Fibroblast of skin of right biceps (primary cell): Measurements from ENCODE around the gene RAB11FIP4.
"Not testable (repeated sequence)": the region's sequence is repeated elsewhere in the genome, so short reads cannot be mapped to it uniquely, and the experiment has no call there.

ENCODE experiments used
- DNase-seq: peaks from one replicate; pipeline ENCODE4 v3.0.0-alpha.2; 2013

RAB11FIP4 gene

DNA sequence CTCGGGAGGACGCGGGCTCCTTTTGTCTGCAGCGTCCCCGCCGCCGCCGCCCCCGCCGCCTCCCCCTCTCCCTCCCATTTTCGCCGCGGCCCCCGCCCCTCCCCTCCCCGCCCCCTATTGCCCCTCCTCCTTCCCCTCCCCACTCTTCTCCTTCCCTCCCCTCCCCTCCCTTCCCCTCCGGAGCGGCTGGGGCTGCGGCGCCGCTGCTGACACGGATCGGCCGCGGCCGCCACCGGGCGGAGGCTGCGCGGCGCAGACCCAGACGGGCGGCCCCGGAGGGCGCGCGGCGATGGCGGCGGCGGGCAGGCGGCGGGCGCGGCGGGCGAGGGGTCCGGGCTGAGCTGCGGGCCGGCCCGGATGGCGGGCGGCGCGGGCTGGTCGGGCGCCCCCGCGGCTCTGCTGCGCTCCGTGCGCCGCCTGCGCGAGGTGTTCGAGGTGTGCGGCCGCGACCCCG is at the start of gene RAB11FIP4:
Gene RAB11FIP4, plus strand, starts transcription at position 180 of the 454 bp plus-strand sequence. Its CDS starts 178 bp downstream, at position 358.
- peak; percentile 44 for DNase-seq

DNA sequence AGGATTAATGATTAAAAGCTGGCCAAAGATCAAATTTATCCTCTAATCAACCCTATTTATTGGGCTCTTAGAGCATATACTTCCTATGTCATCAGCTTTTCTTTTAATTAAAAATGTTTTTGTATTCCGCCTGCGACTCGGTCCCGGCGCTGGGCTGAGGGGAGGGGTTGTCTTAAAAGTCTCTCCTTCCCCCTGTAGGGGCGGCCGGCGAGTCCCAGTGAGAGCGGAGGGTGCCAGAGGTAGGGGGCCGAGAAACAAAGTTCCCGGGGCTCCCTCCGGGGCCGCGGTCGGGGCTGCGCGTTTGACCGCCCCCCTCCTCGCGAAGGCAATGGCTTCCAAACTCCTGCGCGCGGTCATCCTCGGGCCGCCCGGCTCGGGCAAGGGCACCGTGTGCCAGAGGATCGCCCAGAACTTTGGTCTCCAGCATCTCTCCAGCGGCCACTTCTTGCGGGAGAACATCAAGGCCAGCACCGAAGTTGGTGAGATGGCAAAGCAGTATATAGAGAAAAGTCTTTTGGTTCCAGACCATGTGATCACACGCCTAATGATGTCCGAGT is 46.2 kb upstream of the RAB11FIP4 start:
- not testable (repeated sequence) for DNase-seq

DNA sequence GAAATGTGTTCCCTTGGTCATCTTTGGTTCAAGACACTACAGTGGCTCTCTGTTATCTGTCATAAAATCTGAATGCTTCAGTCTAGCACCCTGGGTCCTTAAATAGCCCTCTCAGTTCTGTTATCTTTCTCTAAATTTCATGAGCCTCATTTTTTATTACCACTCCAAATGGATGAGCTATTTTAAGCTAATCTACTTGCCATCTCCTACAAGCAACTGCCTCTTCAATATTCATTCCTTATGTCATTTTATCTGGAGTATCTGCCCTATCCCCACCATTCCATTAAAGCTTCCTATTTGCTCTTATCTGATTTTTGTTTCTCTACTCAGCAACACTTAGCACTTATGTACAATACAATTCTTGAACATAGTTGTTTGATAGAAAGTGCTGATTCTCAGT is 42.0 kb upstream of the RAB11FIP4 start:
- no peak for DNase-seq

DNA sequence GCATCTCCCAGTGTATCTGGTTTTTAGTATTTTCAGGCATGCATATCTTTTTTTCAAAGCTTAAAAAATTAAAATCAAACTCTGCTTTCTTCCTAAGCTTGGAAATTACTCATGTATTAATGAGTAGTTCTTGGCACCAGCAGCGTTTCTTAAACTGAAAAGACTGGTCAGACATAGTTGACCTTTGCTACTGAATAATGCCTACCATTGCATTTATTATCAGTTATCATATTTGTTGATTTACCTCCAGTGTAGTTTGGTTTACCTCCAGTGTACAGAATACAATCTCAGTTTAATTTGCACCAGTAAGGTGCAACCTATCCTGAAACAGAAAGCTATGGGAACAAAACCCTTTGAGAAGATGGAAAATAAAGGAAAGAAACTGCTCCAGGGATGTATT is 35.5 kb upstream of the RAB11FIP4 start:
- no peak for DNase-seq

- DNase-seq = no peak
Observed at GRCh38 chr17:31357091-31357490, 34.4 kb upstream of the RAB11FIP4 start.

- DNase-seq = no peak
Observed at GRCh38 chr17:31357839-31358394, 33.6 kb upstream of the RAB11FIP4 start.

DNA sequence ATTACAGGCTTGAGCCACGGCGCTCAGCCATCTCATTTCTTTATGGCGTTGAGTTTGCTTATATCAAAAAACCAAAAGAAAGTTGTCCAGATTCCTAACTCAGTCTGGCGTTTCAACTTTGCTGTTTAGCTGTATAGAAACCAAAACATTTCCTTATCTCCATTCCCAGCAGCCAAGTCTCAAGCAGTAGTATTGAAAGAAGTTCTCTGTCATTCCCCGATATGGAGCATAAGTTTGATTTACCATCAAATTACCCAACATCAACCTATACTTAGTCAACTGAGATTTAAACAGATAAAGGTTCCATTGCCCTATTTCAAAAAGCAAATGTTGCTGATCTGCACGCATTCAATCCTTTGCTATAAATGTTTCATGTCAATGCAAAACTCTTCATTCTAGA is 27.5 kb upstream of the RAB11FIP4 start:
- DNase-seq = no peak

DNA sequence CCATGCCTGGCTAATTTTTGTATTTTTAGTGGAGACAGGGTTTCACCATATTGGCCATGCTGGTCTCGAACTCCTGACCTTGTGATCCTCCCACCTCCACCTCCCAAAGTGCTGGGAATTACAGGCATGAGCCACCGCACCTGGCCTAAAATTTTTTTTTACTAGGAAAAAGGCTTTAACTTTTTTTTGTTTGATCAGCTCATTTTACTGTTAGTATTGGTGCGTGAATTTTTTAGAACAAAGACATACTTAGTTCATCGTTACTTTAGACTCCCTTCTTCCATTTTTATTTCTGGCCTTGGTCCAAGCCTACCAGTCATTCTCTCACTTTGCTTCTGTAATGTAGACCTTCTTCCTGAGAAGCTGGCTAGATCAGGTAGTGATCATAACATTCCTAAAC is 25.4 kb upstream of the RAB11FIP4 start:
- DNase-seq = no peak

- no peak for DNase-seq
Observed at GRCh38 chr17:31369266-31369665, 22.2 kb upstream of the RAB11FIP4 start.

DNA sequence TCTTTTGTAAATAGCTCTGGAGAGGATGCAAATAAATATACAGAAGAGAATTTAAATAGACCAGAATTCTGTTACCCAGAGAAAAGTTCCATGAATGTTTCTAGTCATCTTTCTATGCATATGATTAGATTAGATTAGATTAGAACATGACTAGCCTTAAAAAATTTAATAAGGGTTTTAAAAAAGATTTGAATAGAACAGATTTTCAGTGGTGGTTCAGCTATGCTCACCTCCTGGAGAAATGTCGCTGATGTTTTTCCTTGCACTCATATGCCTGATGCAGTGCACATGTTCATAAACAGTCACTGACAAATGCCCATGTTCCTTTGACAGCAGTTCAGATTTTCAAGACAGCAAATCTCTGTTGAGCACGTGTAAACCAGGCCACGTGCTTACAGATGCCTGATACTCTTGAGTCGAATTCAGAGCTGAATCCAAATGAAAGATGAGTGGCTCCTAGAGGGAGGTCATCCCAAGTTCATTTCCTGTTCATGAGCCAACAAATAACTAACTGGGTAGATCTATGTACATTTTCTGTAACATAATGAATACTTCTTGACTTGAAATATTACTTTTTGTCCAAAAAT is 19.9 kb upstream of the RAB11FIP4 start:
- peak; percentile 77 for DNase-seq

DNA sequence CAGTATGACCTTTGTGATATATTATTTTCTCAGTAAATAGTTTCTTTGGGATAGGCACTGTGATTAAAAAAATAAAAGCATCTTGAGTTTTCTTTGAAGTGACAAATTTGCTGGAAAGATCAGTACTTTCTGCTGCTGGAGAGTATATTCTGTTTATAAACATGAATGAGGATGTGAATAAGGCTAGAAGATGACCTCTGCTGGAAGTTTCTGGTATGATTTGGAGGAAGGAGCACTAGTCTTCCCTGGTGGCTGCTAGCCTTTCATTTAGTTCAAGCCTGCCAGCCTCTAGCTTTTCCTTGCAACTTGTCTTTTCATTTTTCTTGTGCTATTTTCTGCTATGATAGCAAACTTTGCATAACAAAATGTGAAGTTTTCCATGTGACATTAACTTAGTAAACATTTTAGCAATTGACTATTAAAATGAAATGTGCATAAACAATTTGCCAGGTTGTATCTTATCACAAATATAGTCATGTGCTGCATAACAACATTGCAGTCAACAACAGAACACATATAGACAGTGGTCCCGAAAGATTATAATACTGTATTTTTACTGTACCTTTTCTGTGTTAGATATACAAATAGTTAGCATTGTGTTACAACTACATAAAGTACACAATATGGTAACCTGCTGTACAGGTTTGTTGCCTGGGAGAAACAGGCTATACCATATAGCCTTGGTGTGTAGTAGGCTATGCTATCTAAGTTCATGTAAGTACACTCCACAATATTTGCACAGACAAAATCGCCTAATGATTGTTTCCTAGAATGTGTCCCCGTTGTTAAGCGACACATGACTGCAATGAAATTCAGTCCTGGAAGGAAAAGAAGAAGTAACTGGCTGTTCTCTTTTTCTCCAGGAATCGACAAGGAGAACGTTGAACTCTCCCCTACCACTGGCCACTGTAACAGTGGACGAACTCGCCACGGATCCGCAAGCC is 18.1 kb upstream of the RAB11FIP4 start:
- peak; percentile 58 for DNase-seq

GRCh38 chr17:31374094-31374447 is 17.4 kb upstream of the RAB11FIP4 start:
- DNase-seq = no peak

DNA sequence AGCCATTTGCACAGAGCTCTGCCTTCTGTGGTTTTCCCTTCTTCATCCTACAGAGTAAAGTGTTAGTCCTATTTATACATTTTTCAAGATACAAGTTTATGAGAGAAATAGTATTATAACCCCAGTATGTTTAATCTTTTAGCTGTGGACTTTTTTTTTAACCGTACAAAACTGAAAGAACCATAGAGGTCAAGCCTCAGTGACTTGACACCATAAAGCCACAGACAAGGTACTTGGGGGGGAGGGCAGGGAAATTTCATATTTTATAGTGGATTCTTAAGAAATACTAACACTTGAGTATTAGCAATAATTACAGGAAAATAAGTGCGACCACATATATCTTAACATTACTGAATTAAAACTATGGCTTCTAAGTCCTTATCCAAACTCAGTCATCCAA is 17.0 kb upstream of the RAB11FIP4 start:
- DNase-seq = no peak

GRCh38 chr17:31378638-31379037 is 12.8 kb upstream of the RAB11FIP4 start:
- no peak for DNase-seq

DNA sequence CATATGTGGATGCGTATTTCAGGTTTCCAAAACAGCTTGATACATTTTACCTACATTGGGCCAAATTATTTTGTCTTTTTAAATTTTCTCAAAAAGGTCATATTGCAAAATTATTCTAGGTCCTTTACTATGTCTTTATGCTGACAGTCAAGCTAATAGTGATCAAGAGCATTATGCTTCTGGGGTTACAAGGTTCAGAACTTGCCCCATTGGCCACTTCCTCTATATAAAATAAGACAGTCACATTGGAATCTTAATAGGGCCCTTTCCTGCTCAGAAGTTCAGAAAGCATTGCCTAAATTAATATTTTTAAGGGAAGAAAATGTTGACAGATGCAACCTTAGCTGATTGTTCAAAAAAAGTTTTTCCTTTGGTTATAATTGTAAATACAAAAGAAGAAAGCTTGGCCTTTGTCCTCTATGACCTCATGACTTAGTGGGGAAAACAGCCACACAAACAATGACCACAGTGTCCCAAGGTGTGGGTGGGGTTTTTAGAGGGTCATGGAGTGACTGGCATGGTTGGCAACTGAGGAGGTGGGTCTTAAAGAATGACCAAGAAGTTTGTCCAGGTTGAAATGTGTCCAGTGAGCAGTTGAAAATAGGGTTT is 11.8 kb upstream of the RAB11FIP4 start:
- no peak for DNase-seq

GRCh38 chr17:31381165-31381668 is 10.3 kb upstream of the RAB11FIP4 start:
- no peak for DNase-seq

DNA sequence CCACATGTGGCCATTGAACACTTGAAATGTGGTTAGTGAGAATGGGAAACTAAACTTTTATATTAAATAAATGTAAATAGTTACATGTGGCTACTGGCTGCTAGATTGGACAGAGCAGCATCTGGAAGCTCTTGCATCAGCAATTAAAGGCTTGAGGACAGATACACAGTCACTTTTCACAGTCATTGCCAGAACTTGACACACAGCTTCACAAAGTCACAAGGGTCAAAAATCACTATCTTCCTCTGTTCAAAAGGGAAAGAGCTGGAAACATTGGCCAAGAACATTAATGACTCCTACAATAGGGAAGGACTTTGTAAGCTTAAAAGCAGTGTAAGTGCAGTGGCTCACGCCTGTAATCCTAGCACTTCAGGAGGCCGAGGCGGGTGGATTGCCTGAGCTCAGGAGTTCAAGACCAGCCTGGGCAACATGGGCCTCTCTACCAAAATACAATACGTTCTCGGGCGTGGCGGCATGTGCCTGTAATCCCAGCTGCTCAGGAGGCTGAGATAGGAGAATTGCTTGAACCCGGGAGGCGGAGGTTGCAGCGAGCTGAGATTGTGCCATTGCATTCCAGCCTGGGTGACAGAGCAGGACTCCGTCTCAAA is 8.7 kb upstream of the RAB11FIP4 start:
- not testable (repeated sequence) for DNase-seq

GRCh38 chr17:31383488-31383887 is 8.0 kb upstream of the RAB11FIP4 start:
- not testable (repeated sequence) for DNase-seq

DNA sequence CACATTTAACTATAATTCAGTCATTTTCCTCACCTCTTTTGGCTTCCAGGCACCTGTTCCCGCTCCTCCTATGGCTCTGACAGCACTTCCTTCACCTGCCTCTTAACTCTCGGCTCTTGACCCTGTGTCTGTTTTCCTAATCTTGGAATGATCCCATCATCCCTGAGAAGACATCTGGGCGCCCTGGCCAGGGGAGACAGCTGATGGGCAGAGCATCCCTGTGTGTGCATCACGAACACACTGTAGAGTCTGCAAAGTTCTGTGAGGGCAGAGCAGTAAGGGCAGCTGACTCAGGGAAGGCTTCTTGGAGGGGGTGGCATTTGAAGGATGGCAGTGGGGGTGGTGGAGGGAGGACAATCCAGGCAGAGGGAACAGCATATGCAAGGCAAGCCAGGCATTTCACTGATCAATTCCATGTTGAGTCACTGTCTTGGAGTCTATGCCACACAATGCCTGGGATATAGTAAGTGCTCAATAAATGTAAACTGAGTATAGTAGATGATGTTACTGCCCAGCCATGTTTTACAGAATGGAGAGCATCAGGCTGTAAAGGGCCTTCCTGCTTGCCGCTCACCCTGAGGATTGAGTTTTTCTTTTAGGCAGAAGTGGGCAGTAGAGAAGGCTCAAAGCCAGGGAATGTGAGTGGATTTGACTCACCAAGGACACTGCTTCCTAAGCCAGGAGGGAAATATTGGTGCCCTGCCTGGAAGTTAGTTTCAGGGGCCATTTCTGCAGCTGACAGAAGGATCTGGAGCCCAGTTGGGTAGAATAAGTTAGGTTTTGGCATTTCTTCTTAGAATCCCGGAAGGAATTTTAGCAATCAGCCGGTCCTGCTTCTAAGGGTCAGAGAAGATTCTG is 5.8 kb upstream of the RAB11FIP4 start:
- no peak for DNase-seq

DNA sequence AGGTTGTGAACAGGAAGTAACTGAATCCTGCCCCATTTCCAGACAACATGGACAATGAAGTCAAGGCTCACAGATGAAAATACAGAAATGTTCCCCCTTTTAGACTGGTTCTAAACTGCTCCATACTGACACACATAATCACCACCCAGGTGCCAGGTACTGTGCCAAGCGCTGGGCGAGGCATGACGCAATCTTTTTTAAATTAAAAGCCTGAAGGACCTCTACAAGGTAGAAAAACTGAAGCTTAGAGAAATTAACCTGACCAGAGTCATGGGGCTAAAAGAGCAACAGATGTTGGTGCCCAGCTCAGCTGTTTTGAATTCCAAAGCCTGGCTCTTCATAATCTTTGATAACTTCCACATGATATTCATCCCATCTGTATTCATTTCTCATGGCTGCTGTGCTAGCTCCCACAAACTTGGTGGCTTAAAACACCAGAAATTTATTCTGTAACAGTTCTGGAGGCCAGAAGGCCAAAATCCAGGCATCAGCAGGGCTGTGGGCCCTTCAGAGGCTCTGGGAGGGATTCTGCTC is 4.9 kb upstream of the RAB11FIP4 start:
- DNase-seq = no peak

GRCh38 chr17:31387438-31387837 is 4.0 kb upstream of the RAB11FIP4 start:
- DNase-seq = no peak
